Brain microvascular endothelial cell (primary cell): Measurements from ENCODE around the gene AUH.

Experiments used
- DNase-seq: peaks from one replicate; pipeline ENCODE4 v3.0.0-alpha.2; 2020
- H3K27ac ChIP-seq: fragments of 250-450 bp; sonication (Bioruptor Pico); 2 replicates; pipeline ENCODE4 v1.5.1; 2020; ENCODE audit warnings: mild to moderate bottlenecking, moderate library complexity
- H3K27me3 ChIP-seq: fragments of 250-450 bp; sonication (Bioruptor Pico); replicated peaks from 2 replicates; pipeline ENCODE4 v1.5.1; 2020; ENCODE audit warnings: mild to moderate bottlenecking
- H3K36me3 ChIP-seq: fragments of 250-450 bp; sonication (Bioruptor Pico); replicated peaks from 2 replicates; pipeline ENCODE4 v1.5.1; 2020; ENCODE audit warnings: mild to moderate bottlenecking
- H3K4me3 ChIP-seq: 2 replicates; pipeline ENCODE4 v1.5.1; 2011; ENCODE audit warnings: low read depth, mild to moderate bottlenecking, control low read depth, low read length, moderate library complexity
- in situ Hi-C: cut with HindIII; loops from 2 replicates; pipeline ENCODE4 v1.10.0; 2017; ENCODE audit warnings: low sequenced_read_pairs, low pct_ligation_motif_present
- TF ChIP-seq, protein P1 (sequence below): IDR thresholded peaks from 2 replicates; pipeline ENCODE4 v1.5.1; 2011; ENCODE audit warnings: low read depth, mild to moderate bottlenecking, moderate library complexity, low read length, control low read depth, inconsistent platforms; ENCODE audit errors: missing control alignments

AUH gene

DNA sequence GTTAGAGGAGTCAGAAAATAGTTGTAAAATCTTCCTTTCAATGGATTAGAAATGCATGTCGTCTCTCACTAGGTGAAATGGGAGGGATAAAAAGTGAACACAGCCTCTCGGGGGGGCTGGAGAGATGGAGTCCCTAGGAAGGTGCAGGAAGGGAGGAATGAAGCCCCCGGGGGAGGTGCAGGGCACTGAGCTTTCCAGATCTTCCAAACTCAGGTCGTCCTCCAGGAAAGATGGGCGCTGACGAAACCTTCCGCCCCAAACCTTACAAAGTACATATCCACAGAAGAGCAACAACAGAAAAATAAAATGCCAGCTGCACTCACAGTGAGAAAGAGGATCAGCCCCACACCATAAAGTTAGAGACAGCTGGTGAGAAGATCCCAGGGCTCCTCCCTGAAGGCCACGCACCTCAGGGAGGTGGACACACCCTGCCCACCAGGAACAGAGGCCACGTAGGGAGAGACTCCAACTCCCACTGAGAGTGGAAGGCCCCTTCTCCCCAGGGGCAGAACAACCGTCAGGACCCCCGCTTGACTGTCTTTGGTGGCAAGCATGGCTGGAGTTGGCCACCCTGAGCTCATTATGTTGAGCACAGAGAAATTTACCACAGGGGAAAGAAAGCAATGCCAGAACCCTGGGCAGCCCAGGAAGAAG lies 174.3 kb downstream of the AUH start:
- DNase-seq, result no peak
- no peak overlapping the region for H3K27ac ChIP-seq
- TF ChIP-seq, protein P1, sequence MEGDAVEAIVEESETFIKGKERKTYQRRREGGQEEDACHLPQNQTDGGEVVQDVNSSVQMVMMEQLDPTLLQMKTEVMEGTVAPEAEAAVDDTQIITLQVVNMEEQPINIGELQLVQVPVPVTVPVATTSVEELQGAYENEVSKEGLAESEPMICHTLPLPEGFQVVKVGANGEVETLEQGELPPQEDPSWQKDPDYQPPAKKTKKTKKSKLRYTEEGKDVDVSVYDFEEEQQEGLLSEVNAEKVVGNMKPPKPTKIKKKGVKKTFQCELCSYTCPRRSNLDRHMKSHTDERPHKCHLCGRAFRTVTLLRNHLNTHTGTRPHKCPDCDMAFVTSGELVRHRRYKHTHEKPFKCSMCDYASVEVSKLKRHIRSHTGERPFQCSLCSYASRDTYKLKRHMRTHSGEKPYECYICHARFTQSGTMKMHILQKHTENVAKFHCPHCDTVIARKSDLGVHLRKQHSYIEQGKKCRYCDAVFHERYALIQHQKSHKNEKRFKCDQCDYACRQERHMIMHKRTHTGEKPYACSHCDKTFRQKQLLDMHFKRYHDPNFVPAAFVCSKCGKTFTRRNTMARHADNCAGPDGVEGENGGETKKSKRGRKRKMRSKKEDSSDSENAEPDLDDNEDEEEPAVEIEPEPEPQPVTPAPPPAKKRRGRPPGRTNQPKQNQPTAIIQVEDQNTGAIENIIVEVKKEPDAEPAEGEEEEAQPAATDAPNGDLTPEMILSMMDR, result no peak
- no peaks in the 10 kb centered on the region for H3K27me3 ChIP-seq
- in situ Hi-C loops, result no loop called here
- no peak overlapping the region for H3K4me3 ChIP-seq
- no peaks in the 10 kb centered on the region for H3K36me3 ChIP-seq

DNA sequence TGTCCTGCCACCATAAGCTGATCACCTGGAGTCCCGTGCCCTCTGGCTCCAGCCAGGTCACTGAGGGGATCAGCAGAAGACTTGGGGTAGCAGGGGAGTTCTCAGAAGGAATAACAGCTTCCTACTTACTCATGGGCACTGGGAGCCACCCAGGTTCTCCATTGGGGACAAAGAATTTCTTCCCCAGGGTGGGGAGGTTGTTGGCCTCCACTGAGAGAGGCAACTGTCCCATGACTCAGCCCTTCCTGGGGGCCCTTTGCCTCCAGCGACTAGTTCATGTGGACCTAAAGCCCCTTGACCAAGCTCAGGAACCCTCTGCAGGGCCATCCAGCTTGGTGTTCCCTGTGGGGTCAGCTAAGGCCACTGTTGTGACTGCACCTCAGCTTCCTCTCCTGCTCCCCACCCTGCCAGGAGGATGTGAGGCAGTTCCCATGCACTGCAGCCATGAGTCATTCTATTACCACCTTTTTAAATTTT lies 175.0 kb downstream of the AUH start:
- H3K27ac ChIP-seq, result no peak overlapping the region
- H3K36me3 ChIP-seq, result no peaks in the 10 kb centered on the region
- no peak for DNase-seq
- H3K27me3 ChIP-seq, result no peaks in the 10 kb centered on the region
- in situ Hi-C loops, result no loop called here
- no peak overlapping the region for H3K4me3 ChIP-seq
- TF ChIP-seq, protein P1, result no peak

DNA sequence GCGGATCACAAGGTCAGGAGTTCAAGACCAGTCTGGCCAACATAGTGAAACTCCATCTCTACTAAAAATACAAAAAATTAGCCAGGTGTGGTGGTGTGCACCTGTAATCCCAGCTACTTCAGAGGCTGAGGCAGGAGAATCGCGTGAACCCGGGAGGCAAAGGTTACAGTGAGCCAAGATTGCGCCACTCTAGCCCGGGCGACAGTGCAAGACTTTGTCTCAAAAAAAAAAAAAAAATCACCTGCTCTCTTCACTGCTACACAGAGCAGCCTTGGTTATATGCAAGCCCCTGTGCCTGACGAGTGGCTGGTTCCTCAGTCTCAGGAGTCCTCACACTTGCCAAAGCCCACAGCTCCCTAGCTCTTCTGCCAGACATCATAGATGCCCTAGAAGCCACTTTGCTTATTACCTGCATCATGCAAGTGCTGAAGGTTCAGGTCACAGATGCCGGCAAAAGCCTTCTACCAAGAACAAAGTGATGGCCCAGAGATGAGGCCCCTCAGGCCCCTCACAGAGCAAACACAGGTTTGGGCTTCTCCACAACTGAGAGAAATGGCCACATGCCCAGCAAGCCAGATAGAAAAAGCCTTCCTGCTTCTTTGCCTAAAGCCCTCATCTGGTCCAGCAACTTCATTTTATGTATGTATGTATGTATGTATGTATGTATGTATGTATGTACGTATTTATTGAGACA lies 176.4 kb downstream of the AUH start:
- Histone ChIP-seq H3K27ac (no peak overlapping the region), H3K27me3 (no peaks in the 10 kb centered on the region), H3K36me3 (no peaks in the 10 kb centered on the region), H3K4me3 (no peak overlapping the region)
- TF ChIP-seq, protein P1, result no peak
- no peak for DNase-seq
- in situ Hi-C loops, result no loop called here

DNA sequence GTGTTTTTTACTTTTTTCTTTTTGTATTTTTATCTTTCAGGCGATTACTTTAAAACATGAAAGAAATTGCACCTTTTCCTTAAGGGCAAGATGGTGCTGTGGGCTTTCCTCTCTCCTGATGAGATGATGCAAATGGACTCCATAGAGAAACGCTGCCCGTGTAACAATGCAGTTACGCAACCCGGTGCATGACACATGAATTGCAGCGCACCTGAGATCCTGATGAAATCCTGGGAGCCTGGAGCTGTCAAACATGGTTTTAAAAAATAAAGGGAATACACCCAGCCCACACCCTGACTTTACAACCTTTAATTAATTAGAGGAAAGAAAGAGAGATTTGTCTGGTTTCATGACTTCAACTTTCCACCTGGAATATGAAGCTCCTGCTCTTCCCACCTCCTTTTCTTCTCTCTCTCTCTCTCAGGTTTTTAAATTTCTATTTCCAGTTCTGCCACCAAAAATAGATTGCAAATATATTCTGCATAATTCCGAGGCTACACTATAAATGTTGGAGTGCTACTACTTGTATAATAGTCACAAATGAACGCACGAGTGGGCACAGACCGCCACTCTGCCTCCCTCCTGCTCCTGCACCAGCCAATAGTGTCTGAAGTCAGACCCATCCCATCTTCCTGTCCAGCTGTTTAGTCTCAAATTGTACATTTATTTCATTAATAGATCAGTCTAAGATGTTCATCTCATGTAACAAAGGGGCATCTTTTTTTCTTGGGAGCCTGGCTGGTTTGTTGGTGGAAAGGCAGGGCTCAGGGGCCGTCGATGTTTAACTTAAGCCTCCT lies 179.1 kb downstream of the AUH start:
- DNase-seq, result no peak

DNA sequence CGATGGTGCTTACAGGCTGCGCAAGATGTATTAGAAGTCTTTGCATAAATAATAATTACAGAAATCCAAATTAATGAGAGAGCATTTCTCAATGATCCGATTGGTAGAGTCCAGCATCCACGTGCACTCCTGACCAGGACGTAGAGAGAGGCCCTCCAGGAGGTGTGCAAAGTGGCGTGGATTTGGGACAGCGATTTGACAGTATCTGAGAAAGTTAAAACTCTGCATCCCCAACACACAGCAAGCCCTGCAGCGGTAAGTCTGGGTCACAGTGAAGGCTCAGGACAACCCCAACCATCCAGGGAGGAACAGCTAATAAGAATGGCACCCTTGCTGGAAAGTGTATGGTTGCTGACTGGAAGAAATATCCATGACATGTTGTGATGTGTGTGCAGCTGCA lies 180.2 kb downstream of the AUH start:
- no peak for DNase-seq
- no peak overlapping the region for H3K27ac ChIP-seq
- TF ChIP-seq, protein P1, result no peak
- H3K27me3 ChIP-seq, result no peaks in the 10 kb centered on the region
- no peak overlapping the region for H3K4me3 ChIP-seq
- in situ Hi-C loops, result no loop called here
- H3K36me3 ChIP-seq, result no peaks in the 10 kb centered on the region

More for the DNA sequence above, 179.1 kb downstream of the AUH start:
- TF ChIP-seq, protein P1, result no peak
- in situ Hi-C loops, result no loop called here
- no peak overlapping the region for H3K4me3 ChIP-seq
- H3K36me3 ChIP-seq, result no peaks in the 10 kb centered on the region
- no peak overlapping the region for H3K27ac ChIP-seq
- no peaks in the 10 kb centered on the region for H3K27me3 ChIP-seq
